Measurements from ENCODE around the gene TTPAL.

DNA sequence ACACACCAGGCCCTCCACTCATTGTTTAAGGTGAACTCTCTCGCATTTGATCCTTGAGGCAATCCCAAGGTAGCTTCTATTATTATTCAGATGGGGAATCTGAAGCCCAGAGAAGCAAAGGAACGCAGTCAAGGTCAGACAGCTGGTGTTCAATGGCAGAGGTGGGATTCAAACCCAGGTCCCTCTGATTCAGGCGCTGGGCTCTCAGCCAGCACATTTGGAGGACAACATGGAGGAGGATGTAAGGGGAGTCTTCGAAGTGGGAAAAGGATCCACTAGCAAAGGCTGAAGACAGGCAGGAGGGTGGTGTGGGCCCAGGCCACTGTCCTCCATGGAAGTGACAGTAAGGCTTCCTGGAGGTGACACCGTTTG lies 13.9 kb upstream of the TTPAL start:
- TF ChIP-seq, protein P1, sequence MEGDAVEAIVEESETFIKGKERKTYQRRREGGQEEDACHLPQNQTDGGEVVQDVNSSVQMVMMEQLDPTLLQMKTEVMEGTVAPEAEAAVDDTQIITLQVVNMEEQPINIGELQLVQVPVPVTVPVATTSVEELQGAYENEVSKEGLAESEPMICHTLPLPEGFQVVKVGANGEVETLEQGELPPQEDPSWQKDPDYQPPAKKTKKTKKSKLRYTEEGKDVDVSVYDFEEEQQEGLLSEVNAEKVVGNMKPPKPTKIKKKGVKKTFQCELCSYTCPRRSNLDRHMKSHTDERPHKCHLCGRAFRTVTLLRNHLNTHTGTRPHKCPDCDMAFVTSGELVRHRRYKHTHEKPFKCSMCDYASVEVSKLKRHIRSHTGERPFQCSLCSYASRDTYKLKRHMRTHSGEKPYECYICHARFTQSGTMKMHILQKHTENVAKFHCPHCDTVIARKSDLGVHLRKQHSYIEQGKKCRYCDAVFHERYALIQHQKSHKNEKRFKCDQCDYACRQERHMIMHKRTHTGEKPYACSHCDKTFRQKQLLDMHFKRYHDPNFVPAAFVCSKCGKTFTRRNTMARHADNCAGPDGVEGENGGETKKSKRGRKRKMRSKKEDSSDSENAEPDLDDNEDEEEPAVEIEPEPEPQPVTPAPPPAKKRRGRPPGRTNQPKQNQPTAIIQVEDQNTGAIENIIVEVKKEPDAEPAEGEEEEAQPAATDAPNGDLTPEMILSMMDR (conservative IDR thresholded peaks at IDR 0.05; ENCODE audit: low read depth, low read length) = no peak
- TF ChIP-seq EZH2 (IDR thresholded peaks at IDR 0.05; ENCODE audit: low read length, unreplicated experiment) (no peak), EZH2phosphoT487 (IDR thresholded peaks at IDR 0.05; ENCODE audit: borderline replicate concordance, low read length) (no peak)
